Hepatic stellate cell (primary cell): Measurements from ENCODE around the gene IFT122.

Experiments used
- DNase-seq: peaks from one replicate; pipeline ENCODE4 v3.0.0; 2011; ENCODE audit warnings: low spot score

The IFT122 gene

DNA sequence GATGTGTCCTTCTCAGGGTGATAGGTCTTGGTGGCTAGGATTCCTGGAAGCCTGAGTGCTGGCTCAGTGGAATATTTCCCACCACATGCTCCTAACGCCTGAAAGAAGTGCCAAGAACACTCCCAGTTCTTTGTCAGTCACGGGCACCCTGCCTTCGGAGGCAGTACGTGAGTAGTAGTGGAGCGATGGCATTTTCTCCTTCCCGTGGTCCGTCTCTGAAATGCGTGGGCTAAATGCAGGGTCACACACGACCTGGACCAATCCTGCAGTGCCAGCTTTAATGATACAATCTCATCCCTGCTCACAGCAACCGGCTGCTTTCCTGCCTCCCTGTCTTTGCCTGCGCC lies 117.5 kb downstream of the IFT122 start:
- DNase-seq = no peak

DNA sequence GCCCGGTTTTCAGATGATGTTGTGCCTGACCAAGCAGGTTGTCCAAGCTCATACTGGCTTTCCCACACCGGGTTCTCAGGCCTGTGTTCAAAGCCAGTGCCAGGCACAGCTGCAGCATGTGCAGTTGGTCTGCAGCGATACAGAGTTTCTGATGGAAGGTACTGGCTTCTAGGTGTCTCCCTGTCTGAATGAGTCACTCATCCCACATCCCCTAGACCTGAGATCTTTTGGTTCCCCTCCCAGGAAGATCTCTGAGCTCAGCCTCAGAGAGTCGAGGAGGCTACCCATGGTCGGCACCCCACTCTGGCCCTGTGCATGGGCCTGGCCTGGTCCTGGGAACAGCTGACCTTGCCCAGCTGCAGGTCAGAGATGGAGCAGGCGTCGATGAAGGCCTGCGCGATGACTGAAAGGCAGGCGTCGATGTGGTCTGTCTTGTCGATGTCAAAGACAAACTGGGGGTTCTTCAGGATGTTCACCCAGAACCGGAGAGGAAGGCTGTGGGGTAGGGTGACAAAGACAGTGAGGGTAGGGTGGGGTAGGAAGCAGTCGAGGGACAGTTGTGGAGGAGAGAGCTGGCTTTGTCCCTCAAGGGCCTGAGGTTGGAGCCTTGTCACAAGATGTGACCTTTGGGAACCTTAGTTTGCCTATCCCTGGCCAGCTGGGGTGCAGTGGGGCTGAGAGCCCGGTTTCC lies 118.2 kb downstream of the IFT122 start:
- DNase-seq = no peak

DNA sequence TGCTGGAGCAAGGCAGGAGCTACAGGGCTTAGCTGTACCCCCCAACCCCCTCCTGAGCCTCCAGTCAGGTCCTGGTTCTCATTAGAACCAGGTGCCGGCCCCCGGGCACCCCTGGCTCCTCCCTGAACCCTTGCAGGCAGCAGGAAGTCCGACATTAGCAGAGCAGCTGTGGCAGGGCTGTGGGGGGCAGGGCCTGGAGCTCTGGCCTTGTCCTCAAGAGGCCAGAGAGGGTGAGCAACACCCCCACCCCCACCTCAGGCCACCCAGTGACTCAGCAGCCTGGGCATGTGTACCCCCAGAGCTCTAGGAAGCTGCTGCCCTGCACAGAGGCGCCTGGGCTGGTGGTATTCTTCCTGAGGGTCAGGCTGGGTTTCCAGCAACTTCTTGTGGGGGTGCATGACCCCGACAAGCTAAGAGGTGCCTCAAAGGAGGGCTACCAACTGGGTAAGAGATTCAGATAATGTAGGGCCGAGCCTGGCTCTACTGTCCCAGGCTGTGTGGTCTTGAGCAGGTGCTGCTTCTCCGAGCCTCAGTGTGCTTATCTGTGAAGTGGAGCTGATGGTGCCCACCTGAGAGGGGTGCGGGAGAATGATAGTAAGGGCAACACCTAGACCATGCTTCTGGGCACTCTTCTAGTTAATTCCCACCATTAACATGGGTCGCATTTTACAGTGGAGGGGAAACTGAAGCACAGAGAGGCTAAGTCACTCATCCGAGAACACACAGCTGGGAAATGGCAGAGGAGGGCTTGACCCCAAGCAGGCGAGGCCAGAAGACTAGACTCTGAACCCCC lies 118.9 kb downstream of the IFT122 start:
- peak; percentile 94 for DNase-seq

DNA sequence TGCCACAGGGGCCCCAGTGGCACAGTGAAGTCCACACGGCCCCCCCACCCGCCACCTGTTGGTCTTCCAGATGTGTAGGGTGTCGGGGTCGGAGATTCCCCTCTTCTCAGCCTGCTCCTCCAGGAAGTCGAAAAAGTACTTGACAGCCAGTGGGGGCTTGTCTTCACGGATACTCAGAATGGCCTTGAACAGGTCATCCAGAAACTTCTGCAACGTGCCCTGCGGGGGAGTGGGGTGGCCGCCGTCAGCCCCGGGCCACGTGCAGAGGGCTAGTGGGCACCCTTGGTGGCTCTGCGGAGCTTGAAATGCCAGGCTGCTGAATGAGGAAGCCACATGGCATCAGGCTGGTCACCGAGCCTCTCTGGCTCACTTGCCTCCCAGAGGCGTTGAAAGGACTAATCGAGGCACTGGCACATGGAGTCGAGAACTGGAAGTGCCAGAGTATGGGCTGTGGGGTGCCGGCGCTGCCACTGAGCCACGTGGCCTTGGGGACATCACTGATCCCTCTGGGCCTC lies 119.6 kb downstream of the IFT122 start:
- DNase-seq = no peak

DNA sequence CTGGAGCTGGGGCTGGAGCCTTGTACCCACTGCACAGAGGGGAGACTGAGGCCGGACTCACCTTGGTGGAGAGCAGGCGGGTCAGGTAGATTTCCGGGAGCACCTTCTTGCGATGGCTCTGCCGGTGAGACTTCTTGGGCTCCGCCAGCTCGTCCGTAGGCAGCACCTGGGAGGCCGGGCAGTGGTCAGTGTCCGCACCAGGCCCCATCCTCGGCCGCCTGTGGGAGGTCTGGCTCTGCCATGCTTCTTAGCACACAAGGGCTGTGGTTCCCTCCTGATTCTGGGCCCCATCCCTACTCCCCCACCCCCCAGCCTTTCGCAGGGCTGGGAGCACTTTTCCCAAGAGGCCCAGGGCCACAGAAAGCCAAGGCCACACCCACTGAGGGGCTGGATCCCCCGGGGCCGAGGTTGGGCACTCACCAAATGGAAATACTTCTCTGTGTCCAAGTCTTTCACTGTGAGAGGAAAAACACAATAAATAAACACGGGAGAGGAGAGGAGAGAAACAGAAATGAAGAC lies 120.3 kb downstream of the IFT122 start:
- peak; percentile 93 for DNase-seq

DNA sequence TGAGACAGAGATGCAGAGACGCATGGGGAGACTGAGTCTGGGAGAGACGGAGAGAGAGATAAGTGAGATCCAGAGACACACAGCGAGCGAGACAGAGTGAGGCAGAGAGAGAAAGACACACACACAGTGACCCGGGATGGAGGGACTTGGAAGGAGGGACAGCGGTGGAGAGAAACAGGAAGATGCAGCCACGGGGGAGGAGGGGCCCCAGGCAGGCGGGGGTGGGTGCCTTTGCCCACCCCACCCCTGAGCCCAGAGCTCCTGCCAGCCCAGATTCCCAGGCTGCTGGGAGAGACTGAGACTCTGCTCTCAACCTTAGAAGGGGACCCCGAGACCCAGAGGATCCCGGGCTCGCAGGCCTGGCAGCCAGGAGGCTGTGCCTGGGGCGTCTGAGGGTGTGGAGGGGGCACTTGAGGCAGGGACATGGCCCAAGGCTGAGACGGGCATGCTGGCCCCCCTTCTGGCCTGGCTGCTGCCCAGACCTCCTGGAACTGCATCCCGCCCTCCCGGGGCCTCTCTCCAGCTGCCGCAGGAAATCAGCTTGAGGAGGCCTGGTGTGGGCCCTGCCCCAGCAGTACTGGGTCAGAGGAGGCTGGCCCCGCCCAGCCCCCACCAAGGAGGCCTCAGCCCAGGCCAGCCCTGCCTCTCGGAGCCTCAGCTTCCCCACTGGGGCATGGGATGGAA lies 121.0 kb downstream of the IFT122 start:
- peak; percentile 96 for DNase-seq

DNA sequence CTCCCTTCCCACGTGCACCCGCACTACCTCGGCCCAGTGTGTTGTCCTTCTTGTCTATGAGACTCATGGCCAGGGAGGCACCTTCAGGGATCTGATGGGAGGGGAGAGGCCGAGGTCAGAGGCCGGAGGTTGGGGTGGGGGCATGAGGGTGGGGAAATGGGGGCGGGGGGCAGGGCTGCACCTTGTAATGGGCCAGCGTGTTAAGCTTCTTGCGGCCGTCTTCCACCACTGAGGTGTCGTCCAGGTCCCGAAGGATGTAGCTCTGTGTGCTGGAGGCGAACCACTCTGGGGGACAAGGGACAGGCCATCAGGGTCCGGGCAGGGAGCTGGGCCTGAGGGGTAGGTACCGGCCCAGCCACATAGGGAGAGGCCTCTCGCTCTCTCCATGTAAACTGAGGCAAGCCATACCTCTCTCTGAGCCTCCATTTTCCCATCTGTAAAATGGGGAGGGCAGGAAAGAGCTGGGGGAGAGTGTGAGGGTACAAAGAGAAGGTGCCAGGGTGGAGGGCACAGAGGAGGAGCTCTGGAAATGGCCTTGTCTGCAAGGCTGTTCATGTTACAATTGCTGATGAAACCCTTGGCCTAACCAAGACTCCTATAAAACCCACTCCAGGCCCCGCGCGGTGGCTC lies 121.7 kb downstream of the IFT122 start:
- DNase-seq = no peak

DNA sequence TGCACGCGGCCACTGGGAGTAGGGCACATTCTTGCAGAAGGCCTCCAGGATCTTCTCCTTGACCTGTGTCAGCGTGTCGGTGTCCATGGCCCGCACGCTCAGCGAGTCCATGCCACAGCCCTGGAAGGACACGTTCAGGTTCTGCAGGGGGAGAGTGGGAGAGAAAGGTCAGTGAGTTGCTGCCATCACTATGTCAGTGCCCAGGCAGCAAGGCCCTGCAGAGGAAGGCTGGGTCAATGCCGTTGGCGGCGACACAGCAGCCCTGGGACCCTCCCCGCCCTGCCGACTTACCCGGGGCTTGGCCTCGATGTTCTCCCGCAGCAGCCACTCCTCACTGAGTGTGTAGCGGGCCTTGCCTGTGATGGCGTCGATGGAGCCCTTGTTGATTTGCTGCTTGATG lies 122.8 kb downstream of the IFT122 start:
- DNase-seq = no peak

DNA sequence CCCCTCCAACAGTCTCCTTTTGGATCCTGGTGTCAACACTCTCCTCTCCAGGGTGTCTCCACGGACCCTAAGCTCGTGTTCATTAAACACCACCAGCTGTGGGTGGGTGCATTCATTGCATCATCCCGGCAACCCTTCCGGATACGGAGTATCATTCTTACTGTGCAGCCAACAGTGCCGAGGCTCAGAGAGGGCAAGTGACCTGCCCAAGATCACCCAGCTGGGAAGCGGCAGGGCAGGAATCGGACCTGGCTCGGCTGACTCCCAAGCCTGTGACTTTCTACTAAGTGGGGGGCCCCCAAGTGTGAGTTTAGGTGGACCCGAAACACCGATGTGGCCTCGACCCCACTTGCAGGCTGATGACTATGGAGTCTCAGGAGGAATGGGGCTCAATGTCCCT lies 123.3 kb downstream of the IFT122 start:
- DNase-seq = no peak

DNA sequence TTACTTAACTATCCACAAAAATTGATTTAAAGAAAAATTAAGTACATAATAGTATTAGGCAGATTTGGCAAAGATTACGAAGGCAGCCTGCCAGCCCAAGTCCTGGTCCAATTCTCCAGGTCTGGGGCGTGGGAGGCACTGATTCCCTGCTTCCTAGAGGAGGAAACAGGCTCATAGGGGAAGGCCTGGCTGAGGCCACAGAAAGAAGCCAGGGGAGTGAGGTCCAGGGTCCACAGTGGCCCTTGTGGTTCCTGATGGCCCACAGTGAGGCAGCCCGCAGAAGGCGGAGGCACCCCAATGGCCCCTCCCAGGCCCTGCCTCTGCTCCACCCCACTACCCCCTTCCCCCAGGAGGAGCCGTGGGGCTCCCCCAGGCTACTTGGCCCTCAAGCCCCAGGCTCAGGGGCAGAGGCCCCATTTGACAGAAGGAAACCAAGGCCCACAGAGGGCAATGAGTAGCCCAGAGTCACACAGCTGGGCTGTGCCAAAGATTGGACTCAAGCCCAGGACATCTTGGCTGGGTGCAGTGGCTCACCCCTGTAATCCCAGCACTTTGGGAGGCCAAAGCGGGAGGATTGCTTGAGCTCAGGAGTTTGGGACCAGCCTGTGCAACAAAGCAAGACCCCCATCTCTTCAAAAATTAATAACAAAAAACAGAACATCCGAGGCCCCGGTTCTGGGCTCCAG lies 124.0 kb downstream of the IFT122 start:
- DNase-seq = no peak

DNA sequence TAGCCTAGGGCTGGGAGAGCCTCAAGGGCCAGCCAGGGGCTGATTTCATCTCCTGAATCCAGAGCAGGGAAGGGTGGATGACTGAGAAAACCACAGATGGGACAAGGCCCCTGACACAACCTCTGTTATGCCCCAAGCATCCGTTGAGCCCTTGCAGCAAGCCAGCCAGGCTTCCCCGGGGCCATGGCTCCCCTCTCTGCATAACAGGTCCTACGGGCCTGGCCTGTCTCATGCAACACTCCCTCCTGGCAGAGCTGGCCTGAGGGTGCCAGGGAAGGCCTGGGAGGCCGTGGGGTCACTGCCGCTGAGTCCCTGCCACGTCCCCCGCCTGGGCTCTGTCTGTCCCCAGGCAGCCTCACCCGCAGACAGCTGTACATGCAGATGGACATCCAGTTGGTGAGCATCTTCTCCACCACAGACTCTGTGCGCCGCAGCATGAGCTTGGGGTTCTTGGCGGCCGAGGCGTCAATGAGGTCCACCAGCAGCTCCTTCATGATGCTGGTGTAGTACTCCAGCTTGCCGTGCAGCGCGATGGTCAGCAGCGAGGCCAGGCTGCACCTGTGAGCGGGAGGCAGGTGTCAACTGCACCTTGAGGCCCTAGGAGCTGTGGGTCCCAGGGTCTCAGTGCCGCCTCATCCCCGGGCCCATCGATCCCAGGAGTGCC lies 125.1 kb downstream of the IFT122 start:
- no peak for DNase-seq

DNA sequence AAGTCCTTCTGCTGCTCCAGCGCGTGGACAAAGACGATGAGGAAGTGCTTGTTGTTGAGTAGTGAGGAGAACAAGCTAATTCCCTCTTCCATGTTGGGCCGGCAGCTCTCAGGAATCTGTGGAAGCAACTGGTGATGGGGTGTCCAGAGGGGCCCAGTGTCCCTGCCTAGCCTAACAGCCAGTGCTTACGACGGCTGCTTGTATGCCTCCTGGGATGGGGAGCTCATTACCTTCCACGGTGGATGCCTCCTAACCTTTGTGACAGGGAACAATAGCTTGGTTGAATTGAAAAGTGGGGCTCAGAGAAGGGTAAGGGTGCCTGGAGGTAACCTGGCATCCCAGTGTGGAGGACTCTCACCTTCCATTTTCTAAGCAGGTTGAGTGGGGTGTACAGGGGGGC lies 125.9 kb downstream of the IFT122 start:
- no peak for DNase-seq

DNA sequence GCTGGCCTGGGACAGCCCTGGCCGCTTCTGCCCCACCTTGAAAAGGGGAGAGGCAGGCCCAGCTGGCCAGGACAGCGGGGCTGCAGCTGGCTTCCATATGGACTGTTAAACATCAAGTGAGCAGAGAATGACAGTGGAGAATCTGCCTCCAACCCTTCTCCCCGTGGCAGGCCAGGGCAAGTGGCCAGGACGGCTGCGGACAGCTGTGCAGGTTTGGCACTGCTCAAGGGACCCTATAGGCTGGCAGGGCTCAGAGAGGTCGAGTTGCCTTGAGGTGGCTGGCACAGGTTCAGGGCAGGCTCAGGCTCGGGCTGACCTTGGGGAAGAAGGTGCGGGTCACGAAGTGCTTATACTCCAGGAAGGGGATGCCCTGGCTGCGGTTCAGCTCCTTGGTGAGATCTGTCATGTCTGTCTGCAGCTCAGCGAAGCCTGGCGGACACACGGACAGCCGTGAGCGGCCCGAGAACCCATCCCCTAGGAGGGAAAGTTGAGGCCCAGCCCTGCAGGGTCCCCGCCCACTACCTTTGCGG lies 127.2 kb downstream of the IFT122 start:
- no peak for DNase-seq

DNA sequence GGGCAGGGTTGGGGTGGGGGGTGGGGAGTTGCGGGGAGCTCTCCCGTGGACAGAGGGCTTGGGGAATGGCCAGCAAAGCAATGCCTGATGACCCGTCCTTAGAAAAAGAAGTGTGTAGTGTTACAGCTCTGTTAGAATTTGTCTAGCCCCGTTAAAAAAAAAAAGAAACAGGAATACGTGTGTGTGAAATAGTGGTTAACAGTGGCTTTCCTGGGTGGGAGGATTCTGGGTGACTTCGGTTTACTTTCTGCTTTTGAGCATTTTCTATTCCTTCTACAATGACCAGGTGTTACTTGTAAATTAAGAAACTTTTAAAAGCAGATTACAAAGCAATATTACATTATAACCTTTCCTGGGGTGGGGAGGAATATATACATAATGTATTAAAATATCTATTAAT lies 127.9 kb downstream of the IFT122 start:
- DNase-seq = no peak

DNA sequence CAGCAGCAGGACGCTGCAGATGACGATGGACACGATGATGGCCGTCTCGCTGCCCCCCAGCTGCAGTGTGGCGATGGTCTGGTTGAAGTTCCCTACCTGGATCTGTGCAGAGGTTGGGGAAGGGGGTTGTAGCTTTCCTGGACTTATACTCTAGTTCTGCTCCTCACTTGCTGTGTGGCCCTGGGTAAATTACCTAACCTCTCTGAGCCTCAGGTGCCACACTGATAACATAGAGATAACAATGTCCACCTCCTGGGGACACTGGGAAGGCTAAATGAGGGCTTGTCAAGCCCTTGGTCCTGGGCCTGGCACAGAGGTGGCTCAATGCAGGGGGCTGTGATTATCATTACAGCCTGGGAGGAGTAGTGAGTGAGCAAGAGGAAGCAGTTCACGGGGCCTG lies 129.8 kb downstream of the IFT122 start:
- no peak for DNase-seq
